Smooth muscle cell (in vitro differentiated cells): ENCODE results near the gene GJA4. TPM values are rescaled to one million over a fixed set of nuclear protein-coding genes. Genes with fewer than 3 reads are reported as not detected.

Experiments used
- DNase-seq: peaks from one replicate; lab custom pipeline; 2025; ENCODE audit not compliant: unreplicated experiment; lab: John Stamatoyannopoulos, UW
- H2AFZ ChIP-seq: fragments of 200-600 bp; sonication (generic); 2 replicates; pipeline ENCODE4 v1.6.0; 2016; ENCODE audit warnings: antibody characterized with exemption, low read depth, mild to moderate bottlenecking
- H3F3A ChIP-seq: fragments of 200-600 bp; sonication (generic); 2 replicates; pipeline ENCODE4 v1.6.0; 2017; ENCODE audit warnings: antibody characterized with exemption, low read depth
- H3K27ac ChIP-seq: fragments of 200-600 bp; sonication (generic); 2 replicates; pipeline ENCODE4 v1.5.1; 2016; ENCODE audit warnings: low read depth, mild to moderate bottlenecking
- H3K27me3 ChIP-seq: fragments of 200-600 bp; sonication (generic); 2 replicates; pipeline ENCODE4 v1.6.1; 2016; ENCODE audit warnings: low read depth, mild to moderate bottlenecking
- H3K36me3 ChIP-seq: fragments of 200-600 bp; sonication (generic); 2 replicates; pipeline ENCODE4 v1.5.1; 2016; ENCODE audit warnings: low read depth
- H3K4me1 ChIP-seq: fragments of 200-600 bp; sonication (generic); 2 replicates; pipeline ENCODE4 v1.5.1; 2016; ENCODE audit warnings: low read depth
- H3K4me2 ChIP-seq: fragments of 200-600 bp; sonication (generic); 2 replicates; pipeline ENCODE4 v1.6.0; 2016; ENCODE audit warnings: mild to moderate bottlenecking
- H3K4me3 ChIP-seq: fragments of 200-600 bp; sonication (generic); 2 replicates; pipeline ENCODE4 v1.5.1; 2016; ENCODE audit warnings: mild to moderate bottlenecking
- H3K79me2 ChIP-seq: fragments of 200-600 bp; sonication (generic); 2 replicates; pipeline ENCODE4 v1.6.0; 2016; ENCODE audit warnings: low read depth, mild to moderate bottlenecking
- H3K9ac ChIP-seq: fragments of 200-600 bp; sonication (generic); 2 replicates; pipeline ENCODE4 v1.6.0; 2016; ENCODE audit warnings: low read depth
- H3K9me3 ChIP-seq: fragments of 200-600 bp; sonication (generic); replicated peaks from 2 replicates; pipeline ENCODE4 v1.5.1; 2016; ENCODE audit warnings: low read depth
- H4K20me1 ChIP-seq: fragments of 200-600 bp; sonication (generic); 2 replicates; pipeline ENCODE4 v1.6.0; 2016; ENCODE audit warnings: low read depth
- CTCF ChIP-seq: fragments of 200-600 bp; sonication (generic); IDR thresholded peaks from 2 replicates; pipeline ENCODE4 v1.5.1; 2017; ENCODE audit warnings: borderline replicate concordance, mild to moderate bottlenecking, antibody characterized with exemption; ENCODE audit not compliant: insufficient read depth, poor library complexity, severe bottlenecking
- WGBS: methylation state at CpG from one replicate; pipeline ENCODE4 v1.1.7; 2016; ENCODE audit warnings: low lambda C conversion rate; 5-methylcytosine and 5-hydroxymethylcytosine counted together
- polyA plus RNA-seq: library from polyadenylated mRNA; unstranded; fragments of >200 nt; fragmentation: Nextera tagmentation; extraction: Ambion mirVana; gene quantifications from 2 replicates; pipeline ENCODE4 v1.2.1, GENCODE V29; 2016
- total RNA-seq: library from RNA; depleted of rRNA; stranded (reverse); fragments of >200 nt; gene quantifications from 2 replicates; pipeline ENCODE4 v1.2.3, GENCODE V29; 2014

Gene GJA4
- total and polyA plus RNA-seq, 2 experiments from 2014 or later = not detected

- H3K36me3 ChIP-seq = no peaks in the 10 kb centered on the region
- no peak for TF ChIP-seq CTCF
- no peak overlapping the region for H2AFZ ChIP-seq
- no peaks in the 10 kb centered on the region for H4K20me1 ChIP-seq
- 85% methylated on average over 6 of the region's 6 CpGs for WGBS
- no peaks in the 10 kb centered on the region for H3F3A ChIP-seq
- H3K27ac ChIP-seq = no peak overlapping the region
- H3K4me2 ChIP-seq = no peak overlapping the region
- no peak for DNase-seq
- H3K4me3 ChIP-seq = no peak overlapping the region
- no peaks in the 10 kb centered on the region for H3K9me3 ChIP-seq
- peaks cover 26% of the 10 kb centered on the region for H3K27me3 ChIP-seq
- no peak overlapping the region for H3K9ac ChIP-seq
- no peaks in the 10 kb centered on the region for H3K4me1 ChIP-seq
- no peaks in the 10 kb centered on the region for H3K79me2 ChIP-seq
Observed at GRCh38 chr1:34795916-34796315, 3.1 kb downstream of the GJA4 start.

DNA sequence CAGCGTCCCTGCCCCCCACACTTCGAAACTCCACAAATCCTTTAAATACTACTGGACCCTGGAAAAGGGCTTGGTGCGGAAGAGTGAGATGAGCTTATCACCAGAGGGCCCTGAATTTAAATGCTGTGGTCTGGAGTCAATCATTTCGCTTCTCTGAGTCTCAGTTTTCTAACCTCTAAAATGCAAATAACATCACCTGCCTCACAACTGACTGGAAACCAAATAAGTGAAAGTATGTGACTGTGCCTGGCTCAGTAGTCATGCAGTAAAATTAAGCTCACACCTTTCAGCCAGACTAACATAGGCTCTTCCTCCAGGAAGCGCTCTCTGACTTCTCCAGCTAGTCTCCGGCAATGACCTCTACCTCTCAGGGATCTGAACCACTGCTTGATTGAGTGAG, 4.2 kb downstream of the GJA4 start:
- H3K36me3 ChIP-seq = no peaks in the 10 kb centered on the region
- H3K4me1 ChIP-seq = no peaks in the 10 kb centered on the region
- no peak overlapping the region for H3K4me2 ChIP-seq
- WGBS = 75% methylated on average over 6 of the region's 6 CpGs
- no peak overlapping the region for H2AFZ ChIP-seq
- TF ChIP-seq CTCF = no peak
- no peaks in the 10 kb centered on the region for H3K9me3 ChIP-seq
- H3K27ac ChIP-seq = no peak overlapping the region
- no peak overlapping the region for H3K9ac ChIP-seq
- DNase-seq = no peak
- H4K20me1 ChIP-seq = no peaks in the 10 kb centered on the region
- H3K4me3 ChIP-seq = no peak overlapping the region
- H3K79me2 ChIP-seq = no peaks in the 10 kb centered on the region
- no peaks in the 10 kb centered on the region for H3F3A ChIP-seq
- H3K27me3 ChIP-seq = peaks cover 23% of the 10 kb centered on the region

GRCh38 chr1:34800214-34800613, 7.4 kb downstream of the GJA4 start:
- Histone ChIP-seq H3K27ac (no peak overlapping the region), H3K4me1 (no peaks in the 10 kb centered on the region), H2AFZ (no peak overlapping the region), H3K4me2 (no peak overlapping the region), H3K36me3 (no peaks in the 10 kb centered on the region), H3K79me2 (no peaks in the 10 kb centered on the region), H3K27me3 (no peaks in the 10 kb centered on the region), H3K9ac (no peak overlapping the region), H3F3A (no peaks in the 10 kb centered on the region), H3K9me3 (no peaks in the 10 kb centered on the region), H4K20me1 (no peaks in the 10 kb centered on the region), H3K4me3 (no peak overlapping the region)
- WGBS = 89% methylated on average over 6 of the region's 6 CpGs
- DNase-seq = no peak
- TF ChIP-seq CTCF = no peak

GRCh38 chr1:34803770-34804169, 11.0 kb downstream of the GJA4 start:
- Histone ChIP-seq H3K79me2 (no peaks in the 10 kb centered on the region), H3F3A (no peaks in the 10 kb centered on the region), H3K4me3 (no peak overlapping the region), H3K9ac (no peak overlapping the region), H3K27ac (no peak overlapping the region), H3K9me3 (no peaks in the 10 kb centered on the region), H3K27me3 (no peaks in the 10 kb centered on the region), H2AFZ (no peak overlapping the region), H3K36me3 (no peaks in the 10 kb centered on the region), H3K4me1 (no peaks in the 10 kb centered on the region), H4K20me1 (peaks cover 9% of the 10 kb centered on the region), H3K4me2 (no peak overlapping the region)
- no peak for DNase-seq
- 91% methylated on average over 3 of the region's 3 CpGs for WGBS
- TF ChIP-seq CTCF = no peak
